Testis (tissue), 2 donors: ENCODE data around the gene HNRNPH1.

Experiments
- POLR2A ChIP-seq: fragments of 450-650 bp; IDR thresholded peaks from one replicate; pipeline ENCODE4 v1.6.1; 2017; ENCODE audit warnings: antibody characterized with exemption, mild to moderate bottlenecking, moderate library complexity
- TF ChIP-seq, protein P1 (sequence below), 3 experiments: fragments of 450-650 bp in 2 of 3; fragments of 200-600 bp in 1 of 3; sonication (generic) in 1 of 3; IDR thresholded peaks; one replicate each; pipeline ENCODE4 v1.5.1; 2016 to 2019; ENCODE audit warnings: antibody characterized with exemption in 3 of 3, mild to moderate bottlenecking in 2 of 3, moderate library complexity in 1 of 3

DNA sequence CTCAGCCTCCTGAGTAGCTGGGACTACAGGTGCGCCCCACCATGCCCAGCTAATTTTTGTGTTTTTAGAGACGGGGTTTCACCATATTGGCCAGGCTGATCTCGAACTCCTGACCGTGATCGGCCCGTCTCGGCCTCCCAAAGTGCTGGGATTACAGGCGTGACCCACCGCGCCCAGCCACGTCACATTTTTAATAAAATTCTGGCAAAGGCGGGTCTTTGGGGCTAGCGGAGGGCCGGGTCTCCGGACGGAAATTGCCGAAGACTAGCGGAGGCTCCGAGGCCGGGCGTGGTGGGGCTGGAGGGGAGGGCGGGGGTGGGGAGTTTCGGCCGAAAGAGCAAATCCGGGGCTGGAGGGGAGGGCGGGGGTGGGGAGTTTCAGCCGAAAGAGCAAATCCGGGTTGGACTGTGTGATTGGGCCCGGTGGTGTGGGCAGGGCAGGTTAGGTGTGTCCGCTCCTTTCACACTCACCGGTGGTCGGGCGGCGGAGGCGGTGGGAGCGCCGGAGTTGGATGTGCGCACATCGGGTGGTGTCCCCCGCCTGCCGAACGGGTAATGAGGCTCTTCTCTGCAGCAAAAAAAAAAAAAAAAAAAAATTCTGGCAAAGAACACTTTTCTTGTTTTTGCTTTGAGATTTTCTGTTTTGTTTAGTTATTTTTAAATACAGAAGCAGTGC, 46.0 kb downstream of the HNRNPH1 start:
- TF ChIP-seq POLR2A: no peak
- TF ChIP-seq, protein P1, sequence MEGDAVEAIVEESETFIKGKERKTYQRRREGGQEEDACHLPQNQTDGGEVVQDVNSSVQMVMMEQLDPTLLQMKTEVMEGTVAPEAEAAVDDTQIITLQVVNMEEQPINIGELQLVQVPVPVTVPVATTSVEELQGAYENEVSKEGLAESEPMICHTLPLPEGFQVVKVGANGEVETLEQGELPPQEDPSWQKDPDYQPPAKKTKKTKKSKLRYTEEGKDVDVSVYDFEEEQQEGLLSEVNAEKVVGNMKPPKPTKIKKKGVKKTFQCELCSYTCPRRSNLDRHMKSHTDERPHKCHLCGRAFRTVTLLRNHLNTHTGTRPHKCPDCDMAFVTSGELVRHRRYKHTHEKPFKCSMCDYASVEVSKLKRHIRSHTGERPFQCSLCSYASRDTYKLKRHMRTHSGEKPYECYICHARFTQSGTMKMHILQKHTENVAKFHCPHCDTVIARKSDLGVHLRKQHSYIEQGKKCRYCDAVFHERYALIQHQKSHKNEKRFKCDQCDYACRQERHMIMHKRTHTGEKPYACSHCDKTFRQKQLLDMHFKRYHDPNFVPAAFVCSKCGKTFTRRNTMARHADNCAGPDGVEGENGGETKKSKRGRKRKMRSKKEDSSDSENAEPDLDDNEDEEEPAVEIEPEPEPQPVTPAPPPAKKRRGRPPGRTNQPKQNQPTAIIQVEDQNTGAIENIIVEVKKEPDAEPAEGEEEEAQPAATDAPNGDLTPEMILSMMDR (IDR thresholded peaks at IDR 0.05): no peak
